HG03432 (cell line): Measurements from ENCODE around the gene TADA2B.
"Not testable (repeated sequence)": the region's sequence is repeated elsewhere in the genome, so short reads cannot be mapped to it uniquely, and the experiment has no call there.

Experiments
- ATAC-seq: cut with Tn5 transposase; IDR thresholded peaks from one replicate; pipeline ENCODE4 v1.9.1; 2021; ENCODE audit warnings: mild to moderate bottlenecking, moderate library complexity; ENCODE audit not compliant: unreplicated experiment

Gene TADA2B

DNA sequence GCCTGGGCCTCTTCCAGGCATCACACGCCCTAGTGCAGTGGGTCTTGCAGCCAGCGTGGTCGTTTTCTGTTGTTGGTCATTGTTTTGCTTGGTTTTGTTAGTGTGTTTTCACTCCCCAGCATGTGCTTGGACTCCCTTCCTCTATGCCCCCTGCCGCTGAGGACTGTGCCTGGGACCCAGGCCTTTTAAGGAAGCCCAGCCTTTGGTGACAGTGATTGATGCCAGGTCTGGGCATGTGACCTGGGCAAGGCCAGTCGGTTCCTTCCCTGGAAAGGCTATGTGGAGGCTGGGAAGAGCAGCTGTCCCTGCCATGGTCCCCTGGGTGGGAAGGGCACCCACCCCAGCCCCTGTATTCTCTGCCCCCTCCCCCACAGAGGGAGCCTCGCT lies 33.5 kb downstream of the TADA2B start:
- ATAC-seq: no peak

DNA sequence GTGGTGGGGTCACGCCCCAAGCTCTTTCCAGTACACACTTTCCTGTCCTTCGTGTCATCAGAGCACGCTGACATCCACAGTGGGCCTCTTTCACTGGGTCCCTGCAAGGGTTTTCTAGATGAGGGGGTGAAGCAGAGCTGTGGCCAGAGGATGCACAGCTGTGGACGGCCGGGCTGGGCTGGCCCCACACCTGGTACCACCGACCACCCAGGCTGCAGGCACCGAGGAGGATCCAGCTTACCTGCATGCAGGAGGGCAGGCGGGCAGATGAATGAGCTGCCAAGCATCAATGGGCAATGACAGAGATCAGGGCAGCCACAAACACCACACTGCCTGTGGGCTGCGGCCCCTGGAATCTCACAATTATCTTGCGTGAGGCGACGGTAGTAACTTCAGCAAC lies 34.2 kb downstream of the TADA2B start:
- ATAC-seq: no peak

DNA sequence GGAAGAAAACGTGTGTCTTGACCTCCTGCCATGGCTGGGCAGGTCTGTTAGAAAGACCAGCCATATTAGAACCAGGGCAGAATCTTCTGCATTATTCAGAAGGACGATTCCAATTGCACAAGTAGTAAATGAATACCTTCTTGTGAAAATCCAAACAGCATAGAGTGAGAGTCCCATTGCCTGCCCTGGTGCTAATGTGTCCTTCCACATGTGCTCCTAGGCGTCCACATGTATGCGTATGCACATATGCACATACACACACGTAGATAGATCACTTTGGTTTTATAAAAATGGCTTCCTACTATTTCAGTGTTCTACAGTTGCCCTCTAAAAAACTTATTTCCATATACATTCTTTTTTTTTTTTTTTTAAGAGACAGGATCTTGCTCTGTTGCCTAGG lies 34.9 kb downstream of the TADA2B start:
- no peak for ATAC-seq

DNA sequence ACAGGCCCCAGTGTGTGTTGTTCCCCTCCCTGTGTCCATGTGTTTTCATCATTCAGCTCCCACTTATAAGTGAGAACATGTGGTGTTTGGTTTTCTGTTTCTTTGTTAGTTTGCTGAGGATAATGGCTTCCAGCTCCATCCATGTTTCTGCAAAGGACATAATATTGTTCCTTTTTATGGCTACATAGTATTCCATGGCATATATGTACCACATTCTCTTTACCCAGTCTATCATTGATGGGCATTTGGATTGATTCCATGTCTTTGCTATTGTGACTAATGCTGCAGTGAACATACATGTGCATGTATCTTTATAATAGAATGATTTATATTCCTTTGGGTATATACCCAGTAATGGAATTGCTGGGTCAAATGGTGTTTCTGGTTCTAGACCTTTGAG lies 36.3 kb downstream of the TADA2B start:
- ATAC-seq: not testable (repeated sequence)

DNA sequence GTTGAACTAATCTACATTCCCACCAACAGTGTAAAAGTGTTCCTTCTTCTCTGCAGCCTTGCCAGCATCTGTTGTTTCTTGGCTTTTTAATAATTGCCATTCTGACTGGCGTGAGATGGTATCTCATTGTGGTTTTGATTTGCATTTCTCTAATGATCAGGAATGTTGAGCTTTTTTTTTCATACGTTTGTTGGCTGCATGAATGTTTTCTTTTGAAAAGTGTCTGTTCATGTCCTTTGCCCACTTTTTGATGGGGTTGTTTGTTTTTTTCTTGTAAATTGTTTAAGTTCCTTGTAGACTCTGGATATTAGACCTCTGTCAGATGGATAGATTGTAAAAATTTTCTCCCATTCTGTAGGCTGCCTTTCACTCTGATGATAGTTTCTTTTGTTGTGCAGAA lies 36.7 kb downstream of the TADA2B start:
- ATAC-seq: not testable (repeated sequence)

DNA sequence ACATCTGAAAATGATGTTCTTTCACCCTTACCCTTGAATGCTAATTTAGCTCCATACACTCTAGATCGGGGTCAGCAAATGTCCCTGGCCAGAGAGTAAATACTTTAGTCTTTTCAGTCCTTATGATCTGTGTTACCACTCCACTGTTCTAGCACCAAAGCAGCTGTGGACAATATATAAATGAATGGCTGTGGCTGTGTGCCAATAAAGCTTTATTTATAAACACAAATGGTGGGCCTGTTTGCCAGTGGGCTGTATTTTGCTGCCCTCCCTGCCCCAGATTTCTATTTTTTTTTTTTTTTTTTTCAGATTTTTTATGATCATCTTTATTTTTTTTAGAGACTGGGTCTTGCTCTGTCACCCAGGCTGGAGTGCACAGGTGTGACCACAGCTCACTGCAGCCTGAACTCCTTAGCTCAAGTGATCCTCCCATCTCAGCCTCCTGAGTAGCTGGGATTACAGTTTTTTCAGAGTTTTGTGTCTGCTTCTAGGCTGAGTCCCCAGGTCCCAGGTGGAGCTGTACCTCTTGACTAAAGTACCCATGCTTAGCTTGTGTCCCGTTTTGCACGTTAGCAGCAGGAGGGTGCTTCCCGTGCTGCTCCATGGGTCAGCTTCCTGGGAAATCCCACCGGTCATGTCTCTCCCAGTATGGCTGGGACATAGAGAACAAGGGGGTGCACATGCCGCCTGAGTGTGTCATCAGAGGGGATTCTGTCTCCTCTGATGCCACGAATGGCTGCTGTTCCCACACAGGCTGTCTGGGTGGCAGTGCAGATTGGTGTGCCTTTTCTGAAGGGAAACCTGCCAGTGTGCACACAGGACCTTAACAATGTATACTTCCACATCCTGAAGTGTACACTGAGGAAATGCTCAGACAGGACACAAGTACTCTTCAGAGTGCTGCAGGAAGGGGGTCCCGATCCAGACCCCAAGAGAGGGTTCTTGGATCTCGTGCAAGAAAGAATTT lies 40.7 kb downstream of the TADA2B start:
- ATAC-seq: no peak

DNA sequence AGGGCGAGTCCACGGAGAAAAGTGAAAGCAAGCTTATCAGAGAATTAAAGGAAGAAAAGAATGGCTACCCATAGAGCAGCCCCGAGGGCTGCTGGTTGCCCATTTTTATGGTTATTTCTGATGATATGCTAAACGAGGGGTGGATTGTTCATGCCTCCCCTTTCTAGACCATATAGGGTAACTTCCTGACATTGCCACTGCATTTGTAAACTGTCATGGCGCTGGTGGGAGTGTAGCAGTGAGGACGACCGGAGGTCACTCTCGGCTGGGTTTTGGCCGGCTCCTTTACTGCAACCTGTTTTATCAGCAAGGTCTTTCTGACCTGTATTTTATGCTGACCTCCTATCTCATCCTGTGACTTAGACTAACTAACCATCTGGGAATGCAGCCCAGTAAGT lies 41.4 kb downstream of the TADA2B start:
- ATAC-seq: not testable (repeated sequence)

DNA sequence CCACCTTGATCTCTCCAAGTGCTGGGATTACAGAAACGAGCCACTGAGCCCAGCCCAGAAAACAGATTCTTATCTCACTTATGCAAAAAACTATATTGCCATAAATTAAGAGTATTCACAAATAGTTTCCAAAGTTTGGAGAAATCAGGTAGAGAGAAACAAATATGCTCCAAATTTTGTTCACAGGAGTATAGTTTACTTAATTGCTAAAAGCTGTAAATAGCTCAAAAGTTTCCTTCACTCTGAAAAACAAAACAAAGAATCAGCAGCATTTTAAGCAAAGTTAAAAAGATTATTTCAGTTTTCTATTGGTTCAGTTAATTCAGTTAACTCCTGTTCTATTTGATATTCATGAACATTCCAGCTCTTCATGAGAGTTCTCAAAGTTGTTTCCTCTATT lies 43.2 kb downstream of the TADA2B start:
- no peak for ATAC-seq

DNA sequence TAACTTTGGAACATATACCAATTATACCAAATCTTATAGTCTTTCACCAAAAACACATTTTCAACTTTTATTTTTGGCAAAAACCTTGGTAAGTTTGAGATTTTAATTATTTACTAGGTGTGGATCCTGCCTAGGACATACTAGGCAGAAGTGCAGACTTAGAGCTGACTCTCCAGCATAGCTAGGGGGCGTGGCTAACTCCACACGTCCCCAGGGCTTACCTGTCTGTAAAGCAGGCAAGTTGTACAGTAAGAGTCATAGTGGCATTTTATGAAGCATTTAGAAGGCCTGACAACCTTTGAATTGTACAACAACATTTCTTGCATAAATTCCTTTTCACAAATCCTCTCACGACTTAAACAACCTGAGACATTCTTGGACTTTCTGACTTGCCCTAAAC lies 43.9 kb downstream of the TADA2B start:
- no peak for ATAC-seq

DNA sequence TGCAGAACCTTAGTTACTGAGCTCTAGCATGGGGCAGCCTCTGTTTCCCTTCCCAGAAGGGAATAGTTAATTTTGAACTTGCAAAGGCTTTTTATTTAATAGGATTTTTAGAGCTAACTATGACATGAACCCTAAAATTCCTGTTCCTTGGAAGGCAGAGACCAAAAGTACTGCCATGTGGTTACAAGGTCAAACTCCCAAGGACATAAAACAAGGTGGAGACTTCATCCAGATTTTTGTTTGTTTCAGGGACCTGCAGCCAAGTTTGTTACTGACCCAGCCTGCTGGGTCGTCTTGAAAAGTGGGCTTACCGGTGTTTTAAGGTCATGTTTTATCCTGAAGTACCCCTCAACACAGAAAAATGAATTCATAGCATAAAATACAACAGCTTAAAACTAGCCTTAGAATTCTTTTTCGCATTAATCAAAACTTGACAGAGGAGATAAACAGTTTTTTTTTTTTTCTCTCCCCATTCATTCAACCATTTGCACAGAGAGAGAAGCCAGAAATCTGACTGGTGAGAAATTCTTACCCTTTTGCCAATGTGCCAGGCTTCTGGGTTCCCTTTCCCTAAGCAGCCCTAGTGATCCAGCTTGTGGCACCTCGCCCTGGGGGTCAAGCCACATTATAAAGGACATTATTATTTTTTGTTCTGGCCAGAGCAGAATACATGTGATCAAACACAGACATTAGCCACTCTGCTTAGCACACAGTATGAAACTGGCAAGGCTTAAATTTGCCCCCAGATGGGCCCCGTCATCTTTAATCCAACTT lies 46.2 kb downstream of the TADA2B start:
- no peak for ATAC-seq

DNA sequence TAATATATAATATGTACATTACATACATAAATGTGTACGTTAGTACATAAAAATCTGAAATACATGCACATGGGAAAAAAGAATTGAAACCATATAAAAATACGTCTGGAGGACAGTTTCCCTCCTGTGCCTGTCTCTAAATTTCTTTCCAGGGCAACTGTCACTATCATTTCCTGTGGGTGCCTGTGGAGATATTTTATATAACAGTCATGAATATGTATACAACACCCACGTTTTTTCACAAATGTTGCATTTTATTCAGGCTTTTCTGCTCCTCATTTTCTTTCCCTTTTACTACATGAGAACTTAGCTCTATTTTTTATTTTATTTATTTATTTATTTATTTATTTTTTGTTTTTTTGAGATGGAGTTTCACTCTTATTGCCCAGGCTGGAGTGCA lies 48.9 kb downstream of the TADA2B start:
- no peak for ATAC-seq

DNA sequence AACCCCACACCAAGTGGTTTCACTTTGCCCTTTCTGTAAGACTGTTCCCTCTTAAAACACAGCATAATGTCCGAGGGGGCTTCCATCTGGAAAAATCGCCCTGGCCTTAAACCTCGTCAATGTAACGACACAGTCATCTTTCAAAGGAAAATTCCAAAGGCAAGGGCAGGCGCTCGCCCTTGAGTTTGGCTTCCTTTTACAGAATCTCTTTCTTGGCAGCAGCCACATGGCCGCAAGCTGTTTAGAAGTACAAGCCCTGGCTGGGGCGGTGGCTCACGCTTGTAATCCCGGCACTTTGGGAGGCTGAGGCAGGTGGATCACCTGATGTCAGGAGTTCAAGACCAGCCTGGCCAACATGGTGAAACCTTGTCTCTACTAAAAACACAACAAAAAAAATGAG lies 51.7 kb downstream of the TADA2B start:
- no peak for ATAC-seq

DNA sequence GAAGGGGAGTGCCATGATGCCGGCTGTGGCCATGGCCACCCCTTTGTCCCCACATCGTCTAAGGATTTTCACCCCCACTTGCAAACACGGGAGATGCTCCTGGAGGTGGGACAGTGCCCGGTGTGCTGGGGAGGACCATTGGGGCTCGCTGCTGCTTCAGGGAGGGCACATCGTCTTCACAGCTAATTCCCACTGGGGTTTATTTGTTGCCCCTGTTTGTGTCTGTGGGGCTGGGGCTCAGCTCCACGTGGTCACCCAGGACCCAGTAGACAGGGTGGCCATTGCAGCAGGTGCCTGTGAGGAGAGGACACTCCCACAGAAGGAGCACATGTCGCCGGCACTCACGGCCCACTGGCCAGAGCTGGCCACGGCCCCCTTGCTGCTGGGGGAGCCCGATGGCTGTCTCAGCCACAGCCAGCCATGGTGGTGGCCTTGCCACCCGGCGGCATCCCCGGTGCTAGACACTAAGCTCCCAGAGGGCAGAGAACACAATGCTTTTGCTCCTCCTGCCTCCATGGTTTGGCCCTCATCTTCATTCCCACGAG lies 52.5 kb downstream of the TADA2B start:
- ATAC-seq: no peak

DNA sequence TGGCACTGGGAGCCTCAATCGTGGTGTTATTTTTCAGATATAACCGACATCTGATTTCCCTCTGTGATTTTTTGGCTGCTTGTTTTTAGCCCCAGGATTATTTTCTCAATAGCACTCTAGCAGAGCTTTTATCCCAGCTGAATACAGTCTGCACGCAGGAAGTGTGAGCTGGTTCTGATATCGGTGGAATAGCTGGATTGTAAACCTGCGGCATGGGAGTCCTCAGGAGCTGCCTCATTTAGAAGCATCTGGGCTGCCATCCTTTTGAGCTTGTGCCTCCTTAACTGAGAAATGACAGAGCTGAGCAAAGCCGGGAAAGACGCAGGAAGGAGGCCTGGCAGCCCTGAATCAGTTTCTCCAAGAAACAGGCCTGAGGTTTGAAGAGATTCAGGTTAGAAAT lies 53.1 kb downstream of the TADA2B start:
- ATAC-seq: no peak

DNA sequence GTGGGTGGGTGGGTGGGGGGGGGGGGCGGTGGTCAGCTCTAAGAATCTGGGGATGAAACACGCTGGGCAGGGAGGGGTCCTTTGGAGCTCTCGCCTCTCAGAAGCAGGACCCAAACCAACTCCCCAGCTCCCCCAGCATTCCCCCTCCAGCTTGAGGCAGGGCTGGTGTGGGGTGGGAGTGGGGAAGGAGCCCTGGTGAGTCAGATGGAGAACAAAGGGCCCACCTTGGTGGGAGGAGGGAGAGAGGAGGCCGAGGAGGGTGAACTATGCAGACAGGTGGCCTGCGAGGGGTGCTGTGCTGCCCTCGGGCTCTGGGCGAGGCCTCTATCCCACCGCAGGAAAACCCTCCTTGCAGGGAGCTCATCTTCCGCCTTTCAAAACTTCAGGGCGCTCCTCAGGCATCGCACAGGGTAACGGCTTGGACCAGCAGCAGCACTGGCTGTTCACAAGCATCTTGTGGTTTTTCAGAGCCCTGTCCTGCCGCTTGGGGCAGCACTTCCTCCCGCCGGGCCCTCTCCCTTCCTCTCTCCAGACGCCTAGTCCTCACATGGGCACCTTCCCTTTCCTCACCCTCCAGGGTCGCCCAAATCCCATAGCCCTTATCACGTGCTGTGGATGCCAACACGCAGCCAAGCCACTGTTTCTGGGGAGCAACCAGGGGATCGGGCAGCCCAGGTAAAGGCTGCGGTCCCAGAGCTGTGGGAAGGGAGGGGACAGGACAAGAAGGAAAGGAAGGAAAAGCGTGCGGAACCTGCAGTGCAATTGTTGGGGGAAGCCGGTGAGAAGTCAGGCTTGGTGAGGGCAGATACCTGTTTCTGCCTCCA lies 58.7 kb downstream of the TADA2B start:
- ATAC-seq: peak; percentile 83

DNA sequence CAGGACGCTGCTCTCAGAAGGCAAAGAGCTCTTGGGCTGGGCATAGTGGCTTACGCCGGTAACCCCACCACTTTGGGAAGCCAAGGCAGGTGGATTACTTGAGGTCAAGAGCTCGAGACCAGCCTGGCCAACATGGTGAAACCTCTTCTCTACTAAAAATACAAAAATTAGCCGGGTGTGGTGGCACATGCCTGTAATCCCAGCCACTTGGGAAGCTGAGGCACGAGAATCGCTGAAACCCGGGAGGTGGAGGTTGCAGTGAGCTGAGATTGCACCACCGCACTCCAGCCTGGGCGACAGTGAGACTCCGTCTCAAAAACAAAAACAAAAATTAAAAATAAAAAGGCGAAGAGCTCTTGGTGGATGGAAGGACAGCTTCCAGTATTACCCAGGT lies 59.3 kb downstream of the TADA2B start:
- ATAC-seq: not testable (repeated sequence)

DNA sequence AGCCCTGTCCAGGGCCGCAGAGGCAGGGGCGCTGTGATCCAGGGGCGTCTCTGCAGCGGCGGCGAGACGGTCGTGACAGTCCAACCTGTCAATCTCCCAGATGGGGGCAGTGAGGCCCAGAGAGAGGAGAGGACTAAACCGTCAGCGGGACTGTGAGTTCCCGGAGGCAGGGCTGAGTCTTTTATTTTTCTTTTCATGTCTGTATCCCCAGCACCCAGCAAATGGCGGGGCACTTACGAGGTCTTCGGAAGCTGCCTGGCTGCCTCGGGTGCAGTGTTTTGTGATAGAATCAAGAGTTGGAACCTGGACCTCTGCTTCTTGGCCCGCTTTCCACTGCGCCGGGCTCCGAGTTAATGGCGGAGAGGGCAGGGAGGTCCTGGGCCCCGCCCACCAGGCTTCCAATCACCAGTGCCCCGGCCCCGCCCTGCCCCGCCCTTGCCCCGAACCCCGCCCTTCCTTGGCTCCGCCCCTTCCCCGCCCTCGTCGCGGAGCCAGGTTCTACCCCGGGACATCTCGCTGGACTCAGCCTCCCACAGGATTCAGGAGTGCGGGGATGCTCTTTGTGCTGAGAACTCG lies 59.9 kb downstream of the TADA2B start:
- ATAC-seq: peak; percentile 89

DNA sequence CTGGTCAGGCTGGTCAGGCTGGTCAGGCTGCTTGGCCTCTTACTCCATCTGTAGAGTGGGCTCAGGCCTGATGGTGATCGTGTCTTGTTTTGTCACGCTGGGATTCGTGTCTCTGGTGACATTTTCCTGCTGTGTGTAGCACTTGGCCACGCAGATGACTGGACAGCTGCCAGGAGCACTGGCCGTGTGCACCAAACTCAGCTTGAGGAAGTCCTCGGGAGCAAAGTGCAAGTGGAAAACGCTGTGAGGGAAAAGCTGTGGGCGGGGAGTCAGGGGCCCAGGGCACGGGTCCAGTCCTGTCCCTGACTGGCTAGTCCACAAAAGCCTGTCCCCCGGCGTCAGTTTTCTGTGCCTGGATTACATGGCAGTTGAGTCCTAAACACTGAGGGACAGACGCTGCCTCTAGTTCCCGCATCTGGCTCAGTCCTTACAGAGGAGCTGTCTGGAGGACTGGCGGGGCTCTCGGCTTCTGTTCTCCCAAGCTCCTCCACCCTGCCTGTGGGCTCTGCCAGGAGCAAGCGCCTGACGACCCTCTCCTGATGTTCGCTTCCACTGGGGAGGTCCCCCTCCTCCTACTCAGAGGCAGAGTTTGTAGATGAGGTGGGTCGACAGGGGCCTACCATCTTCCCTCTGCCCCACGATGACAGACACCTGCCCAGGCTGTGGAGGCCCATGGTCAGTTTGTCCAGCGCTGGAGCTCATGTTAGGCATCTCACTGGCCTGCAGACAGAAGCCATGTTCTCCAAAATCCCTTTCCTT lies 60.6 kb downstream of the TADA2B start:
- ATAC-seq: no peak

DNA sequence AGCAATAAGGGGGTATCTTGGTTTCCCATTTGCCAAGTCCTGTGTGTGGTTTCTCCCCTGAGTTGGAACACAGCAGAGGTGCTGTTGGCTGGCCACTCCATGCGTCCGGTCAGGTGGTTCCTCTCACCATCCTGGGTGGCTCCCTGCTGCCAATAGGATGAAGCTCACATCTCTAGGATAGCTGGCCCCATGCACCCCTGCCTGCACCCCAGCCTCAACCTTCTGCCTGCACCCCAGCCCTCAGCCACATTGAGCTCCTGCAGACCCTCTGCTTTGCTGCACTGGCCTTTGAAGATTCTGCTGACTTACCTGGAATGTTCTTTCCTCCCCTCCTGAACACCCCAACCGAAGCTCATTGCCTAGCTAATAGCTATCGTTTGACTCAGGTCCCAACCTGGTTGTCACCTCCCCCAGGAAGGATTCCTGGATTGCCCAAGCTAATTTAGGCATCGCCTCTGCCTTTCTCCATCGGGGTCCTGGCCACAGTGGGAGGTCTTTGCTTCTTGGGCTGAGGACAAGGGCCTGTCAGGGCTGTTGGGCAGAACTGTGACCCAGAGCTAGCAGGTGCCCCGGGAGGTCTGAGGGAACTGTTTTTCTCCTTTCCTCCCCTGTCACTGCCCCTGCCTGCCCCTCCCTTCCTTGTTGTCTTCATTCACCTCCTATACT lies 61.3 kb downstream of the TADA2B start:
- no peak for ATAC-seq
